Renal cortical epithelial cell (primary cell): Measurements from ENCODE around the gene SIRT3. TPM values are rescaled to one million over a fixed set of nuclear protein-coding genes. Genes with fewer than 3 reads are reported as not detected.
"Not testable (repeated sequence)": the region's sequence is repeated elsewhere in the genome, so short reads cannot be mapped to it uniquely, and the experiment has no call there.

Experiments used
- DNase-seq: peaks from one replicate; pipeline ENCODE4 v3.0.0-alpha.2; 2011; ENCODE audit warnings: low read depth
- total RNA-seq: library from RNA; depleted of rRNA; stranded (reverse); fragments of >200 nt; gene quantifications from 2 replicates; pipeline ENCODE4 v1.2.3, GENCODE V29; 2014

Gene SIRT3
- total RNA-seq, 1 donor from 2014 or later = 10.0 TPM

- DNase-seq = no peak
Measured at GRCh38 chr11:240315-240714, 4.2 kb upstream of the SIRT3 start.

- not testable (repeated sequence) for DNase-seq
Measured at GRCh38 chr11:238346-238745, 2.2 kb upstream of the SIRT3 start.

GRCh38 chr11:236774-237767, 929 bp upstream of the SIRT3 start, which contains the start of gene PSMD13:
Gene PSMD13 (plus strand): TSS chr11:236976. CDS start chr11:237050, 74 bp downstream.
- DNase-seq = peak; percentile 58

- peak; percentile 29 for DNase-seq
Measured at GRCh38 chr11:235609-235996, 539 bp downstream of the SIRT3 start.

GRCh38 chr11:235180-235579, 962 bp downstream of the SIRT3 start:
- no peak for DNase-seq

- DNase-seq = no peak
Measured at GRCh38 chr11:232783-233565, 3.2 kb downstream of the SIRT3 start.

- DNase-seq = no peak
Measured at GRCh38 chr11:230431-230830, 5.7 kb downstream of the SIRT3 start.

GRCh38 chr11:227824-228379, 8.2 kb downstream of the SIRT3 start:
- no peak for DNase-seq

- DNase-seq = no peak
Measured at GRCh38 chr11:225734-226453, 10.2 kb downstream of the SIRT3 start.

GRCh38 chr11:224424-224823, 11.7 kb downstream of the SIRT3 start:
- no peak for DNase-seq

- DNase-seq = no peak
Measured at GRCh38 chr11:223884-224283, 12.3 kb downstream of the SIRT3 start.

- no peak for DNase-seq
Measured at GRCh38 chr11:223026-223789, 12.9 kb downstream of the SIRT3 start.

- DNase-seq = no peak
Measured at GRCh38 chr11:221998-222789, 13.9 kb downstream of the SIRT3 start.

GRCh38 chr11:221539-221938, 14.6 kb downstream of the SIRT3 start:
- no peak for DNase-seq

GRCh38 chr11:220641-221215, 15.4 kb downstream of the SIRT3 start:
- not testable (repeated sequence) for DNase-seq

GRCh38 chr11:218815-219593, 17.1 kb downstream of the SIRT3 start:
- no peak for DNase-seq

GRCh38 chr11:217704-218103, 18.4 kb downstream of the SIRT3 start:
- DNase-seq = no peak

GRCh38 chr11:216081-216974, 19.8 kb downstream of the SIRT3 start:
- no peak for DNase-seq
